ENCODE data around the gene PPP2R2D. TPM values are rescaled to one million over a fixed set of nuclear protein-coding genes. Genes with fewer than 3 reads are reported as not detected.

The PPP2R2D gene
- total RNA-seq, 2 donors from 2014 or later = 35.5 to 37.5 TPM

DNA sequence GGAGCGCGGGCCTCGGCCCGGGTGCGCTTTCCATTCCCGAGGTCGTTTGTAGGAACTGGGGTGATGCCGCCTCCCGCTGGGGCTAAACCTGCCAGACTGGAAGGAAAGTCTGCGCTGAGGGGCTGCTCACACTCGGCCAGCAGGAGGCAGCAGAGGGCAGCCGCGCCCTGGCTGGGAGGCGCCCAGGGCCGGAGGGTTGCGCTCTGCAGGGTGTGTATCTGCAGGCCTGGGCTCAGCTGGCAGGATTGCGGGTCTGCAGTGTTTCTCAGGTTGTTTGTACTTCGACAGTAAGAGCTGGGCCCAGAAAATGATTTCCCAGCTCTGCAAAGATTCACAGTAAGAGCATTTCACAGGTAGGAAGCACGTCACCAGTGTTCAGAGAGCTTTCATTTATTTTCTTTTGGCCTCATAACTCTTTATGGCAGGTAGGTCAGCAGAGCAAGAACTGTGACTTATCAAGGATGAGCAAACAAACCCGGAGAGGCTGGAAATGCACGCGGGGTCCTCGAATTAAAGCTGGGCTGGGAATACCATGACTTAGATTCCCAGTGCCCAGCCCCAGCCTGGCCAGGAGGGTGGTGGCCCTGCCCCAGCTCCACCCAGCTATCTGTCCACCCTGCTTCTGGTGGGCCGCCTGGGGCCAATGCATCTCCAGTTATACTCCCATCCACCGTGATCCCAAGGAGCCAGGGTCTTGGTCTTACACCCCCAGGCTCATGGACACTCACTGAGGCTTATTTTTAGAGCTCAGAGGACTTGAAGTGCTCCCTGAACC, 15.2 kb upstream of the PPP2R2D start:
- H3K4me1 ChIP-seq (ENCODE audit: control insufficient read depth, insufficient read depth, low read length) = no peaks in the 10 kb centered on the region
- H3K36me3 ChIP-seq (ENCODE audit: control insufficient read depth, insufficient read depth, low read length) = no peaks in the 10 kb centered on the region
- peak; percentile 95 for DNase-seq
- Mint-ChIP-seq H3K27me3 (ENCODE audit: insufficient read depth) (peaks cover 6% of the 10 kb centered on the region), H3K27ac (no peak overlapping the region), H3K4me3 (no peak overlapping the region), H3K36me3 (ENCODE audit: low read depth) (no peaks in the 10 kb centered on the region), H3K4me1 (peaks cover 9% of the 10 kb centered on the region), H3K9me3 (peaks cover 6% of the 10 kb centered on the region)
- no peak overlapping the region for H3K9ac ChIP-seq (ENCODE audit: extremely low read depth, low read length, poor library complexity, severe bottlenecking)
- no peak overlapping the region for H3K4me3 ChIP-seq (ENCODE audit: low read length)
- peaks cover 17% of the 10 kb centered on the region for H3K9me3 ChIP-seq (ENCODE audit: control insufficient read depth, low read length)
- WGBS, 2 experiments (ENCODE audit: insufficient coverage in 1 of 2, insufficient read length in 1 of 2) = 51 to 52% methylated on average over 15 to 25 of the region's 25 CpGs
- H3K27ac ChIP-seq (ENCODE audit: low read depth, low read length) = no peak overlapping the region
- TF ChIP-seq, protein P1, sequence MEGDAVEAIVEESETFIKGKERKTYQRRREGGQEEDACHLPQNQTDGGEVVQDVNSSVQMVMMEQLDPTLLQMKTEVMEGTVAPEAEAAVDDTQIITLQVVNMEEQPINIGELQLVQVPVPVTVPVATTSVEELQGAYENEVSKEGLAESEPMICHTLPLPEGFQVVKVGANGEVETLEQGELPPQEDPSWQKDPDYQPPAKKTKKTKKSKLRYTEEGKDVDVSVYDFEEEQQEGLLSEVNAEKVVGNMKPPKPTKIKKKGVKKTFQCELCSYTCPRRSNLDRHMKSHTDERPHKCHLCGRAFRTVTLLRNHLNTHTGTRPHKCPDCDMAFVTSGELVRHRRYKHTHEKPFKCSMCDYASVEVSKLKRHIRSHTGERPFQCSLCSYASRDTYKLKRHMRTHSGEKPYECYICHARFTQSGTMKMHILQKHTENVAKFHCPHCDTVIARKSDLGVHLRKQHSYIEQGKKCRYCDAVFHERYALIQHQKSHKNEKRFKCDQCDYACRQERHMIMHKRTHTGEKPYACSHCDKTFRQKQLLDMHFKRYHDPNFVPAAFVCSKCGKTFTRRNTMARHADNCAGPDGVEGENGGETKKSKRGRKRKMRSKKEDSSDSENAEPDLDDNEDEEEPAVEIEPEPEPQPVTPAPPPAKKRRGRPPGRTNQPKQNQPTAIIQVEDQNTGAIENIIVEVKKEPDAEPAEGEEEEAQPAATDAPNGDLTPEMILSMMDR (conservative IDR thresholded peaks at IDR 0.05) = peak; percentile 96
- H3K27me3 ChIP-seq (ENCODE audit: control insufficient read depth, insufficient read depth, low read length, poor library complexity, severe bottlenecking) = no peaks in the 10 kb centered on the region

DNA sequence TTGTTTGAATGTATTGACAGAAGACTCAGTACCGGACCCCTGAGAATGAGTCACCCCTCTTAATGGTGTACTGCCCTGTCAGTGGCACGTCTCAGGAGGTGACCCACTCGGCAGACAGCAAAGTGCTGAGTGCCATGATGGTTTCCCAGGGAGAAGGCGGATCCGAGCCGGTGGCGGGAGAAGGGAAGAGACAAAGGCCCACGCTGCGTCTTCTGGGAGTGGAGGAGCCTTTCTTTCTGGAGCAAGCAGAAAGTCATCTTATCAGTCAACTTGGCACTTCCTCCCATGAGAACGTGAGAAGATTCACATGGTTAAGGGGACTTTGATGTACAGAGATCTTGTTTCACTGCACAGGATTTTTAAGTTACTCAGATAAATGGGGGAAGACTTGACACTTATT, 14.6 kb upstream of the PPP2R2D start:
- Mint-ChIP-seq H3K27me3 (ENCODE audit: insufficient read depth) (peaks cover 7% of the 10 kb centered on the region), H3K4me3 (no peak overlapping the region), H3K4me1 (peaks cover 9% of the 10 kb centered on the region), H3K36me3 (ENCODE audit: low read depth) (no peaks in the 10 kb centered on the region), H3K27ac (no peak overlapping the region), H3K9me3 (peaks cover 6% of the 10 kb centered on the region)
- H3K4me3 ChIP-seq (ENCODE audit: low read length) = no peak overlapping the region
- TF ChIP-seq, protein P1 (conservative IDR thresholded peaks at IDR 0.05) = no peak
- 76 to 85% methylated on average over 6 to 10 of the region's 10 CpGs for WGBS, 2 experiments (ENCODE audit: insufficient coverage in 1 of 2, insufficient read length in 1 of 2)
- H3K27ac ChIP-seq (ENCODE audit: low read depth, low read length) = no peak overlapping the region
- no peak for DNase-seq
- H3K36me3 ChIP-seq (ENCODE audit: control insufficient read depth, insufficient read depth, low read length) = no peaks in the 10 kb centered on the region
- no peaks in the 10 kb centered on the region for H3K4me1 ChIP-seq (ENCODE audit: control insufficient read depth, insufficient read depth, low read length)
- H3K9ac ChIP-seq (ENCODE audit: extremely low read depth, low read length, poor library complexity, severe bottlenecking) = no peak overlapping the region
- H3K9me3 ChIP-seq (ENCODE audit: control insufficient read depth, low read length) = peaks cover 17% of the 10 kb centered on the region
- H3K27me3 ChIP-seq (ENCODE audit: control insufficient read depth, insufficient read depth, low read length, poor library complexity, severe bottlenecking) = no peaks in the 10 kb centered on the region

DNA sequence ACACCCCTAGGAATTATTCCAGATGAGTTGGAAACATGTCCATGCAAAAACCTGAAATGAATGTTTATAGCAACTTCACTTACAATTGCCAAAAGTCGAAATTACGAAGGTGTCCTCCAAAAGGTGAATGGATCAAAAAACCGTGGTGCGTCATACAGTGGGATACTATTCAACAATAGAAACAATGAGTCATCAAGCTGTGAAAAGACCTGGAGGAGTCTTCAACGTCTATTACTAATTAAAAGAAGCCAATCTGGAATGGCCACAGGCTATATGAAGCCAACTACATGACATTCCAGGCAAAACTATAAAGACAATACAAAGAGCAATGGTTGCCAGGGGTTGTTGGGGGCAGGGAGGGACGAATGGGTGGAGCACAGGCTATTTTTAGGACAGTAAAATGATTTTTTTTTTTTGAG, 12.6 kb upstream of the PPP2R2D start:
- H3K9me3 Mint-ChIP-seq = peaks cover 6% of the 10 kb centered on the region
- Histone ChIP-seq H3K36me3 (ENCODE audit: control insufficient read depth, insufficient read depth, low read length) (no peaks in the 10 kb centered on the region), H3K9me3 (ENCODE audit: control insufficient read depth, low read length) (peaks cover under 1% of the 10 kb centered on the region), H3K27ac (ENCODE audit: low read depth, low read length) (no peak overlapping the region), H3K4me3 (ENCODE audit: low read length) (no peak overlapping the region), H3K4me1 (ENCODE audit: control insufficient read depth, insufficient read depth, low read length) (no peaks in the 10 kb centered on the region), H3K27me3 (ENCODE audit: control insufficient read depth, insufficient read depth, low read length, poor library complexity, severe bottlenecking) (peaks cover 19% of the 10 kb centered on the region), H3K9ac (ENCODE audit: extremely low read depth, low read length, poor library complexity, severe bottlenecking) (no peak overlapping the region)
- 84 to 100% methylated on average over 1 to 6 of the region's 6 CpGs for WGBS, 2 experiments (ENCODE audit: insufficient coverage in 1 of 2, insufficient read length in 1 of 2)
- no peak overlapping the region for H3K4me3 Mint-ChIP-seq
- no peak for DNase-seq
- H3K27ac Mint-ChIP-seq = no peak overlapping the region
- H3K27me3 Mint-ChIP-seq (ENCODE audit: insufficient read depth) = peaks cover 24% of the 10 kb centered on the region
- TF ChIP-seq, protein P1 (conservative IDR thresholded peaks at IDR 0.05) = no peak
- H3K4me1 Mint-ChIP-seq = peaks cover 9% of the 10 kb centered on the region
- no peaks in the 10 kb centered on the region for H3K36me3 Mint-ChIP-seq (ENCODE audit: low read depth)

Data from endodermal cell (in vitro differentiated cells).